Measurements from ENCODE around the gene DMAC2.
"Not testable (repeated sequence)": the region's sequence is repeated elsewhere in the genome, so short reads cannot be mapped to it uniquely, and the experiment has no call there.

Gene DMAC2

DNA sequence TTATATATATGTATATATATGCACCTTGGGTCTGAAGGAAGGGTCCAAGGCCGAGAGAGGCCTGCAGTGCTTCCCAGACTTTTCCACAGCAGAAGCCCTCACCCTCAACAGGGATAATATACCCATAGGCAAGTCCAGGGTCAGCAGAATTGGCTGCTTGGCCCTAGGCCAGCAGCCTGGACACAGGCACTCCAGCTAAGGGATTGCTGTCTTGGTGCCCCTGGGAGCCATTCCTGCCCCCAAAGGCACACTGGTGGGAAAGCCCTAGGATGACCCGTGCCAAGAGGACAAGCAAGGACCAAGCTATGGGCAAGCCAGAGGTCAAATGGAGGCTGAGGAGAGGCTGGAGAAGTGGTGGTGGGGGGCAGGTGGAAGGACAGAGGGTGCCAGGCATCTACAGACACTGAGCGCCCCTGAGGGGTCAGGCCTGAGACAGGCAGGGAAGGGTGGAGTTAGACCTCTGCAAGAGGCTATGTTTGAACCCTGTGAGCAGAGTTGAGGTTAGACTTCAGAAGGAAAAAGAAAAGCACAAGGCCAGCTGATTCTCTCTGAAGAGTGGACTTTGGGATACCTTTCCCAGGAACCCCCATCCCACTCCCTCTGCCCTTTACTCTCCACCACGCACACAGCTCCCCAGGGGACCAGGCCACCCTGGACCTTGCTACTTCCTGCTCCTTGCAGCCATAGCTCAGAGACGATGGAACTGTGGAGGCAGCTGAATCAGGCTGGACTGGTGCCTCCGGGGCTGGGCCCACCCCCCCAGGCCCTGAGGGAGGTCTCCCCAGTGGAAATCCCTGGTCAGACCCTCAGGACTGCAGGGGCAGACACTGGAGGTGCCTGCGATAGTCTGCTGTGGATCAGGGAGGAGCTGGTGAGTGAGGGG lies 3.0 kb upstream of the DMAC2 start, which contains the start of gene ERICH4:
ERICH4 (plus strand) TSS at position 684 of the 883 bp plus-strand sequence; CDS start at position 698, 14 bp downstream.
- no peak for DNase-seq (ENCODE audit: low spot score)

DNA sequence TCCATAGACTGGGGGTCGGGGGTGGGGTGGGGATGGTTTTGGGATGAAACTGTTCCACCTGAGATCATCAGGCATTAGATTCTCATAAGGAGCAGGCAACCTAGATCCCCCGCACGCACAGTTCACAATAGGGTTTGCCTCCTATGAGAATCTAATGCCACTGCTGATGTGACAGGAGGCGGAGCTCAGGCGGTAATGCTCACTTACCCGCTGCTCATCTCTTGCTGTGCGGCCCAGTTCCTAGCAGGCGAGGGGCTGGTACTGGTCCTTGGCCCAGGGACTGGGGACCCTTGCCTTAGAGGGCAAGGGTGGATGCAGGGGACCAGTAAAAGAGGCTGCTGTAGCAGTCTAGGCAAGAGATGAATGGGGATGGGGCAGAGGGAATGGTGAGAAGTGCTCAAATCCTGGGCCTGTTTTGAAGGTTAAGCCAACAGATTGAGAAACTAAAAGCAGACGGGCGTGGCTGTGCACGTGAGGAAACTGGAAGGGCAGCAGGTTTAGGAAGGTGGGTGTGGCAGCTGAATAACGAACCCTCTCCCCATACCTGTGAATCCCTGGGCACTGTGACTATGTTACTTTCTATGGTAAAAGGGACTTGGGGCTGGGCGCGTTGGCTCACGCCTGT lies 1.7 kb upstream of the DMAC2 start:
- no peak for DNase-seq (ENCODE audit: low spot score)

DNA sequence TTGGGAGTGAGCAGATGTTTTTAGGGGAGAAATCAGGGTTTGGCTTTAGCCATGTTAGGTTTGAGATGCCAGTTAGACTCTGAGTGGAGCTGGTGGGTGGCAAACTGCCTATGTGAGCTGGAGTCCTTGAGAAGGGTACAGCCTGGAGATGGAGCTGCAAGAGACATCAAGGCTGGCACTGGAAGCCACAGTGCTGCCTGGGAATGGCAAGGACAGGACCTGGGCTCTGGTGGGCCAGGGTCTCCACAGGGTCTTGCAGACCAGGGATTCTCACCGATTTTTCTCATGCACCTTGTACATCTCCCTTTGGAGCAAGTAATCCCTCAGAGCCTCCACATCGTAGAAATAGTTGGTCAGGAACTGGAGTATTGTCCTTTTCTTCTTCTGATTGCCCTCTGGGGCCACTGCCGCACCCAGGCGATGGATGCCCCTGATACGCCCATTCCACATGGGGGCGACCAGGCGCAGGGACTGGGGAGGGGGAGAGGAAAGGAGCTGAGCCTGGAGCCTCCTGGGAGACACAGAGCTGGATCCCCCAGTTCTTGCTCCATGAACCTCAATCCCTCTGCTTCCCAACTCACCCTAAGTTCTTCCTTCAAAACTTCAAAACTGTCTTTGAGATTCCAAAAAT lies 1.7 kb downstream of the DMAC2 start:
- no peak for DNase-seq (ENCODE audit: low spot score)

- DNase-seq (ENCODE audit: low spot score), result no peak
Measured at GRCh38 chr19:41436674-41436951, 3.1 kb downstream of the DMAC2 start.

DNA sequence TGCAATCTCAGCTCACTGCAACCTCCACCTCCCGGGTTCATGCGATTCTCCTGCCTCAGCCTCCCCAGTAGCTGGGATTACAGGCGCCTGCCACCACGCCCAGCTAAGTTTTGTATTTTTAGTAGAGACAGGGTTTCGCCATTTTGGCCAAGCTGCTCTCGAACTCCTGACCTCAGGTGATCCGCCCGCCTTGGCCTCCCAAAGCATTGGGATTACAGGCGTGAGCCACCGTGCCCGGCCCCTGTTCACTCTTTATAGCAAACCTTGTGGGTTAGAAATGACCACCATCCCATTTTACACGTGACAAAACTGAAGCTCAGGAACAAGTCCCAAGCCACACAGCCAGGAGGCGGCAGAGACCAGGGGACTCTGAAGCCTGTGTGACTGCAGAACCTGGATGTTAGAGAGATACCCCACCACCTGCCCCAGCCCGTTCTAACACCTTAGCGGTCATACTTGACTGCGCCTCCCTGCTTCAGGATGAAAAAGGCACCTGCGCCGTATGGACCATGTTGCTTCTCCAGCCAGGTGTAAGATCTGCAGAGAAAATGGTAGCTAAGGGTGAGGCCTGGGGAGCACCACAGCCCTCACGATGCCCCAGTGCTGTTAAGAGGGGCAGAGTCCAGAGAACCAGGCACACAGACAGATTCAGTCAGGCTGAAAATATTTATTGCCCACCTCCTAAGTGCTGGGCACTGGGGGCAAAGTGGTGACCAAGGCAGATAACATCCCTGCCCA lies 3.6 kb downstream of the DMAC2 start:
- DNase-seq (ENCODE audit: low spot score), result no peak

DNA sequence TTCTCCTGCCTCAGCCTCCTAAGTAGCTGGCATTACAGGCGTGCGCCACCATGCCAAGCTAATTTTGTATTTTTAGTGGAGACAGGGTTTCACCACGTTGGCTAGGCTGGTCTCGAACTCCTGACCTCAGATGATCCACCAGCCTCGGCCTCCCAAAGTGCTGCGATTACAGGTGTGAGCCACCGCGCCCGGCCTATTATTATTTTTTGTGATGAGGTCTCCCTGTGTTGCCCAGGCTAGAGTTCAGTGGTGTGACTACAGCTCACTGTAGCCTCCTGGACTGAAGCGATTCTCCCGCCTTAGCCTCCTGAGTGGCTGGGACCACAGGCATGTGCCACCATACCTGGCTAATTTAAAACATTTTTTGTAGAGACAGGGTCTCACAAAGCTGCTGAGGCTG lies 4.3 kb downstream of the DMAC2 start:
- DNase-seq (ENCODE audit: low spot score), result not testable (repeated sequence)

DNA sequence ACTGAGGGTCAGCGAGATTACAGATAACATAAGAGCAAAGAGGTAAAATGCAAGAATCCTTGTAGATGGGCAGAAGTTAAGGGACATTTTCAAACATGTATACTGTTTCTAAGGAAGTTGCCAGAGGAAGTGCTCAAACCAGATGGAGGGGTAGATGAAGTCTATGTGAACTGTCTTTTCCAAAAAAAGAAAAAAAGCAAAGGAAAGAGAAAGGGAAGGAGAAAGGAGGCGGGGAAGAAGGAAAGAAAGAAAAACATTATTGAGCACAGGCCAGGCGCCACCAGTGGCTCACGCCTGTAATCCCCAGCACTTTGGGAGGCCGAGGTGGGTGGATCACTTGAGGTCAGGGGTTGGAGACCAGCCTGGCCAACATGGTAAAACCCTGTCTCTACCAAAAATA lies 5.3 kb downstream of the DMAC2 start:
- no peak for DNase-seq (ENCODE audit: low spot score)

- DNase-seq (ENCODE audit: low spot score), result no peak
Measured at GRCh38 chr19:41433171-41433570, 6.5 kb downstream of the DMAC2 start.

DNA sequence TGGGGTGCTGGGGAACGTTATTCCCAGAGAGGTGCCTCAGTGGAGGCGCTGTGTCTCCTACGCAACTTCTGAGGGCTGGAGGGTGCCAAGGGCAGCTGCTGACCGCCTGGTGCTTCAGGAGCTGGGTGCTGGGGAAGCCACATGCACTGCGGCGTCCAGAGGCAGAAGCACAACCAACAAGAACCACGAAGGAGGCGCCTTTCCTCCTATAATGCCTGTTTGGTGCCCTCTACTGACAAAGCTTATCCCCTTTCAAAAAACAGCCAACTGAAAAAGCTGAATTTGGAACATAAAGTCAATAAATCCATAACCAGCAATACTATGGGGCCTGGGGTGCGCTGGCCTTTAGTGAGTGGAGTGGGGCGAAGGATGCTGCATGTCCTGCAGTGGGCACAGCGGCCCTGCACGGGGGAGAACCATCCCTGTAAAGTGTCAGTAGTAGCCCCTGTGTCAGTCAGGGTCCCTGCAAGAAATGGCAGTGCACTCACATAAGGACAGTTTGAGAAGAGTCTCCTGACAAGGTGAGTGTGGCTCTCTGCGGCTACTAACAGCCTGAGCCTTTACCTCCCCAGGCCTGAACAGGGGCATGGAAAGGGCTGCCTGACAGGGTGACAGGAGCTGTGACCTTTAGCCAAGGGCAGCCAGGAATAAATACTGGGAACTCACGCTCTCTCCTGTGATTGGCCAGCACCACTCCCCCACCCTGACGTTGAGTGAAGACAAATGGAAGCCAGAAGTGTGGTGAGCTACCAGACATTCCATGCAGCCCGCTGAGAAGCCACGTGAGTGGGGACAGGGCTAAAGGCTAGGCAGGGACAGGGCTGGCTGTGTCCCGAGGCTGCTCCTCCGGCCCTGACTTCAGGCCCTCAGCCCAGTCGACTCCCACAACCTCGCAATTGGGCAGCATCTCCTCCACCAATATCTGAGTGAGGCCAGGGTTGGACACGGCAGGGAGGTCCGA lies 8.0 kb downstream of the DMAC2 start:
- DNase-seq (ENCODE audit: low spot score), result no peak

DNA sequence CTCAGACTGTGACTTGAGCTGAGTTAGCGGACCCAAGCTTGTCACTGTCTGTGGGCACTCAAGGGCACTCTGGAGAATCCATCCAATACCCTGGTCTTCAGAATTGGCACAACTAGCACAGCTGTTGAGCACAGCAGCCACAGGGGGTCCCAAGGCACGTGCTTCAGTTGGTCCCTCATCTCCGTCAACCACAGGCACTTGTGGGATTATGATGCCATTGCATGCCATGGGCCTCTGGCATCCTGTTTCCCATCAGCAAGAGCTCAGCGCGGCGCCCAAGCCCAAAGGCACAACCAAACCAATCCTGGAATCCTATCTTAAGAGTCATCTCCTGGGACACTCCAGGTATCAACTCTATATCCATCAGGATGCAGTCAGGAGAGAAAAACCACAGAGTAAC lies 8.8 kb downstream of the DMAC2 start:
- peak; percentile 30 for DNase-seq (ENCODE audit: low spot score)

DNA sequence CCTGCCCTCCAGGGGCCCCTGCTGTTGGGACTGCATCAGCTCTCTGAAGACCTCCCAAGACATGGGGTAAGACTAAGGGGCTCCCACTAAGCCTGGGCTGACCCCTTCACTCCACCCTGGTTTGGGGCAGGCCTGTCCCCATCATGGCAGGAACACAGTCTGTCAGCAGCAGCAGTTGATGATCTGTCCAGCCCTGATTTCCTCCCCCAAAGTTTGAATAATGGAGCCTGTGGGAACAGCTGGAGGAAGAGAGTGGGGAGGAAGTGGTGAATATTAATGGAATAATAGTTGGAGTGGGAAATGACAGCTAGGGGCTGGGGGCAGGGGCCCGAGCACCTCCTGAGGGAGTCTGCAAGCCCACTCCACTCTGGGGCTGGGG lies 11.2 kb downstream of the DMAC2 start:
- DNase-seq (ENCODE audit: low spot score), result no peak

- no peak for DNase-seq (ENCODE audit: low spot score)
Measured at GRCh38 chr19:41427647-41428480, 11.8 kb downstream of the DMAC2 start.

DNA sequence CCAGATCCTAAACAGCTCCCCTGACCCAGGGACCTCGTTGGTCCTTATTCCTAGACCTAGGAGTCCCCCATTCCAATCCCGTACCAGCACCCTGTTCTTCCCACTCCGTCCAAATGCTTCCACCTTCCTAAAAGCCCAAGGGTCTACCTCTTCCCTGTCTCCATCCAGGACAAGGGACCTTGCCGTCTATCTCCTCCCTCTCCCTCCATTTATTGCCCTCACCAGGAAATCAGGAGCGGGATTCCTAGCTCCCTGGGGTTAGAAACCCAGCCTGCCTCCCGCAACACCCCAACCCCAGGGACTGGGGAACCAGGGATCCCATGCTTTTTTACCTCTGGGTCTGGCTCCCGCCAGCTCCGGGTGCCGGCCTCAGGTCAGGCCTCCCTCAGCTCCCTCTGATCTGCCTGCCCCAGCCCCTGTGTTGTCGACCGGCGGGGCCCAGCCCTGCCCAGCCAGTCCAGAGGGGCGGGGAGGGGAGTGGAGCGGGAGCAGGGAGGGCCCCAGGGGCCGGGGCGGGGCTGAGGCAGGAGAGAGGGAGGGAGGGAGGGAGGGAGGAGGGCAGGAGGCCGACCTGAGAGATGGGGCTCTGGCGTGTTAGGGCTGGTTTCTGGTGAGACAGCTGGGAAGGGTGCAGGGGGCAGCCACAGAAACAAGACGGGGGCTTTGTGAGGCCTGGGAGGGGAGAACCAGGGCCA lies 12.6 kb downstream of the DMAC2 start, which contains the start of gene B3GNT8:
B3GNT8 (minus strand) TSS at position 423 of the 695 bp plus-strand sequence. CDS start 596 bp downstream, outside the sequence.
- DNase-seq (ENCODE audit: low spot score), result peak; percentile 46

DNA sequence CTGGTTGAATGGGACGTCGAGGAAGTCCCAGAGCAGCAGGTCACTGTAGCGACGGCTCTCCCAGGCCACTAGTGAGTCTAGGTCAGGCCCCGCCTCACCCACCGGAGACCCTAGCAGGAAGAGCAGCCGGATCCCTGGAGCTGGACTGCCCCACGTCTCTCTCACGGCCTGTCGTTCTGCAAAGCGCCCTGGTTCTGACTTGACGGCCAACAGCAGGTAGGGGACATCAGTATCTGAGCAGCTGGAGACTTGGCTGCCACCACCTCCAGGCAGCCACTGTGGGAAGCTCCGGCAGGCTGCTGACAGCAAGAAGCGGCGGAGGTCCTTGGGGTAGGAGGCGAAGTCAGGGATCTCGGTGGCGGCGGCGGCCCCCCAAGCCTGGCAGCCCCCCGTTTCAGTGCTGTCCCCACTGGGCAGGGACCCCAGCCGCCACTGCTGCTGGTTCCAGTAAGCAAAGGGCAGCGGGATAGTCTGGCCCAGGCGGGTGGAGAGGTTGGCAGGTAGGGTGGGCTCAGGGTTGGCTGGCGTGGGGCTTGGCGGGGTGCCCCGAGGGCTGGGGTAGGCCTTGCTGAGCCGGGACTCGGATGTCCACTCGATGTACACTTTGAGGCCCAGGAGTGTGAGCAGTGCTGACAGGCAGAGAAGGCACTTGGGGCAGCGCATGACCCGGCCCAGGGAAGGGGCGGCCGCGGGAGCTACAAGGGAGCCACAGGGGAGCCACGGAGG lies 13.4 kb downstream of the DMAC2 start:
- DNase-seq (ENCODE audit: low spot score), result no peak

GRCh38 chr19:41425174-41426115 lies 14.3 kb downstream of the DMAC2 start:
- DNase-seq (ENCODE audit: low spot score), result no peak

DNA sequence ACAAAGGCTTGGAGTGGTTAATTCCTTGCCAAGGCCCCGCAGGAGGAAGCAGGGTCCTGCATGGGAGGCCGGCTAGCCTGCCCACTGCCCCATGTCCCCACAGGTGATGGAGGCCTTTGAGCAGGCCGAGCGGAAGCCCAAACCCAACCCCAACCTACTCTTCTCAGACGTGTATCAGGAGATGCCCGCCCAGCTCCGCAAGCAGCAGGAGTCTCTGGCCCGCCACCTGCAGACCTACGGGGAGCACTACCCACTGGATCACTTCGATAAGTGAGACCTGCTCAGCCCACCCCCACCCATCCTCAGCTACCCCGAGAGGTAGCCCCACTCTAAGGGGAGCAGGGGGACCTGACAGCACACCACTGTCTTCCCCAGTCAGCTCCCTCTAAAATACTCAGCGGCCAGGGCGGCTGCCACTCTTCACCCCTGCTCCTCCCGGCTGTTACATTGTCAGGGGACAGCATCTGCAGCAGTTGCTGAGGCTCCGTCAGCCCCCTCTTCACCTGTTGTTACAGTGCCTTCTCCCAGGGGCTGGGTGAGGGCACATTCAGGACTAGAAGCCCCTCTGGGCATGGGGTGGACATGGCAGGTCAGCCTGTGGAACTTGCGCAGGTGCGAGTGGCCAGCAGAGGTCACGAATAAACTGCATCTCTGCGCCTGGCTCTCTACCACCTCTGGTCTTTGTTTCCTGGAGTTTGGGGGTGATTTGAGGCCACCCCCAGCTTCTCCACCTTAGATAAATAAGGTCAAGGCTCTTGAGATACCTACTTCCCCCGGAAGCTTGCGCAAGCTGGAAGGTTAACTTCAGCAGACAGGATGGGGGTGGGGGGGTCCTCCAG lies 15.2 kb downstream of the DMAC2 start:
- no peak for DNase-seq (ENCODE audit: low spot score)

DNA sequence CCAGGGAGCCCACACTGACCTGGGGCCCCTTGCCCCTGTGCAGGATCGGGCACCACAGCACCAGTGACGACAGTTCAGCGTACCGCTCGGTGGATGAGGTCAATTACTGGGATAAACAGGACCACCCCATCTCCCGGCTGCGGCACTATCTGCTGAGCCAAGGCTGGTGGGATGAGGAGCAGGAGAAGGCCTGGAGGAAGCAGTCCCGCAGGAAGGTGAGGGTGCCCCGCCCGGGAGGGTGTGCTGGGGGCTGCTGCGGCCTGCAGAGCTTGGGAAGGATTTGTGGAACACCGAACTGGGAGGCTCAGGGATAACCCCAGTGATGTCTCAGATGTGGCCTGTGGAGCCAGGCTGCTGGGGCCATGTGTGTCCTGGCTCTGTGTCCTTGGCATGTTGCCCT lies 16.8 kb downstream of the DMAC2 start:
- no peak for DNase-seq (ENCODE audit: low spot score)
